Osteocyte (in vitro differentiated cells): Measurements from ENCODE around the gene RPLP2. TPM values are rescaled to one million over a fixed set of nuclear protein-coding genes. Genes with fewer than 3 reads are reported as not detected.

Experiments used
- DNase-seq: peaks from one replicate; pipeline ENCODE4 v3.0.0; 2021; ENCODE audit warnings: mixed read lengths; ENCODE audit not compliant: unreplicated experiment; ENCODE audit errors: extremely low spot score
- H3K27ac Mint-ChIP-seq: one replicate; pipeline ENCODE4 v1.8.0; 2021; ENCODE audit warnings: mild to moderate bottlenecking, mixed read lengths; ENCODE audit not compliant: unreplicated experiment
- H3K27me3 Mint-ChIP-seq: one replicate; pipeline ENCODE4 v1.8.0; 2021; ENCODE audit warnings: mixed read lengths; ENCODE audit not compliant: unreplicated experiment
- H3K36me3 Mint-ChIP-seq: one replicate; pipeline ENCODE4 v1.8.0; 2021; ENCODE audit warnings: mixed read lengths; ENCODE audit not compliant: unreplicated experiment
- H3K4me1 Mint-ChIP-seq: one replicate; pipeline ENCODE4 v1.8.0; 2021; ENCODE audit warnings: mixed read lengths; ENCODE audit not compliant: unreplicated experiment
- H3K4me3 Mint-ChIP-seq: one replicate; pipeline ENCODE4 v1.8.0; 2021; ENCODE audit warnings: mild to moderate bottlenecking, moderate library complexity, mixed read lengths; ENCODE audit not compliant: unreplicated experiment
- H3K9me3 Mint-ChIP-seq: one replicate; pipeline ENCODE4 v1.8.0; 2021; ENCODE audit warnings: mixed read lengths; ENCODE audit not compliant: unreplicated experiment
- total RNA-seq: library from RNA; stranded (reverse); gene quantifications from 2 replicates; pipeline ENCODE4 v1.2.1, GENCODE V29; 2021
- TF ChIP-seq, protein P1 (sequence below): fragments of 200-600 bp; sonication (generic); IDR thresholded peaks from 2 replicates; pipeline ENCODE4 v1.5.0; 2021; ENCODE audit warnings: antibody characterized with exemption, mild to moderate bottlenecking, moderate library complexity

RPLP2 gene
- total RNA-seq, 1 donor from 2014 or later: 1,500 TPM

DNA sequence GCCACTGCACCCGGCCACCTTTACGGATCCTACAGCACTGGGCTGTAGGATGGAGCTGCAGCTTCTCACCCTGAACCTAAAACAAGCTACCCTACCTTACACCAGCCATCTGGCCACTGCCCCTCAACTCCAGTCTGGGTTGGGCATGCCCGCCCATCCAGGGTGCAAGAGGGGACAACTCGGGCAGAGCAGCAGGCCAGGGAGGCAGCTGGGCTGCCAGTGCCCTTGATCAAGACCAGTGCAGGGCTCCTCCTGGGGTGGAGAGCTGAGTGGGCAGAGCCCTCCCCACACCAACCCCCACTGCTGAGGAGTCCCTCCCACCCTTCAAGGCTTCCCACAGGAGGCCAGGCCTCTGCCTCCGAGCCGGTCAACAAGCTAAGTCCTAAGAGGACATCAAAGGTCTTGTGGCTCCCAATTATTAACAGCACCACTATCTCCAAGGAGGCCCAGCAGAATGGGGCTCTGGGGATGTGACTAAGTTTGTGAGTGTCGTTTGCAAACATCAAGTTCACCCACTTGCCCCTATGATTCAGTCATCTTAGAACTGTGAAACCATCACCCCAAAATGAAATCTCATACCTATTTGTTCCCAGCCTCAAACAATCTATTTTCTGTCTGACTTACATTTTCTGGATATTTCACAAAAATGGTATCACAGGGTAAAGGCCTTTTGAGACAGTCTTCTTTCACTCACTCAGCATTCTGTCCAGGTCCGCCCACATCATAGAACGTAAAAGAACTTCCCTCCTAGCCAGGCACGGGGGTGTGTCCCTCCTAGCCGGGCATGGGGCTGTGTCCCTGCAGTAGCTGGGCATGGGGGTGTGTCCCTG, 43.4 kb upstream of the RPLP2 start:
- H3K27me3 Mint-ChIP-seq: no peaks in the 10 kb centered on the region
- no peaks in the 10 kb centered on the region for H3K9me3 Mint-ChIP-seq
- TF ChIP-seq, protein P1, sequence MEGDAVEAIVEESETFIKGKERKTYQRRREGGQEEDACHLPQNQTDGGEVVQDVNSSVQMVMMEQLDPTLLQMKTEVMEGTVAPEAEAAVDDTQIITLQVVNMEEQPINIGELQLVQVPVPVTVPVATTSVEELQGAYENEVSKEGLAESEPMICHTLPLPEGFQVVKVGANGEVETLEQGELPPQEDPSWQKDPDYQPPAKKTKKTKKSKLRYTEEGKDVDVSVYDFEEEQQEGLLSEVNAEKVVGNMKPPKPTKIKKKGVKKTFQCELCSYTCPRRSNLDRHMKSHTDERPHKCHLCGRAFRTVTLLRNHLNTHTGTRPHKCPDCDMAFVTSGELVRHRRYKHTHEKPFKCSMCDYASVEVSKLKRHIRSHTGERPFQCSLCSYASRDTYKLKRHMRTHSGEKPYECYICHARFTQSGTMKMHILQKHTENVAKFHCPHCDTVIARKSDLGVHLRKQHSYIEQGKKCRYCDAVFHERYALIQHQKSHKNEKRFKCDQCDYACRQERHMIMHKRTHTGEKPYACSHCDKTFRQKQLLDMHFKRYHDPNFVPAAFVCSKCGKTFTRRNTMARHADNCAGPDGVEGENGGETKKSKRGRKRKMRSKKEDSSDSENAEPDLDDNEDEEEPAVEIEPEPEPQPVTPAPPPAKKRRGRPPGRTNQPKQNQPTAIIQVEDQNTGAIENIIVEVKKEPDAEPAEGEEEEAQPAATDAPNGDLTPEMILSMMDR: no peak
- peaks cover 7% of the 10 kb centered on the region for H3K36me3 Mint-ChIP-seq
- no peak overlapping the region for H3K4me3 Mint-ChIP-seq
- peaks cover 7% of the 10 kb centered on the region for H3K4me1 Mint-ChIP-seq
- no peak for DNase-seq
- H3K27ac Mint-ChIP-seq: no peak overlapping the region

DNA sequence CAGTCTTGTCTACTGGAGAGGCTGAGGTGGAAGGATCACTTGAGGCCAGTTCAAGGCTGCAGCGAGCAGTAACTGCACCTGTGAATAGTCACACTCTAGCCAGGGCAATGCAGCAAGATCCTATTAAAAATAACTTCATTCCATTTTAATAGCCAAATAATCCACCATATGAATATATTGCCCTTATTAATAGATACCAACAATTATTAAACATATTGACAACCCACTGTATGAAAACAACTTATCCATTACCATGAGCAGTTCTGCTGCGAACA, 42.9 kb upstream of the RPLP2 start:
- Mint-ChIP-seq H3K9me3 (no peaks in the 10 kb centered on the region), H3K4me3 (no peak overlapping the region), H3K4me1 (peaks cover 7% of the 10 kb centered on the region), H3K36me3 (peaks cover 7% of the 10 kb centered on the region), H3K27me3 (no peaks in the 10 kb centered on the region), H3K27ac (no peak overlapping the region)
- DNase-seq: no peak
- TF ChIP-seq, protein P1: no peak

- H3K4me1 Mint-ChIP-seq: peaks cover 6% of the 10 kb centered on the region
- peaks cover 7% of the 10 kb centered on the region for H3K36me3 Mint-ChIP-seq
- no peaks in the 10 kb centered on the region for H3K27me3 Mint-ChIP-seq
- DNase-seq: peak; percentile 85
- TF ChIP-seq, protein P1: no peak
- H3K4me3 Mint-ChIP-seq: no peak overlapping the region
- H3K27ac Mint-ChIP-seq: peak overlapping the region; percentile 14
- no peaks in the 10 kb centered on the region for H3K9me3 Mint-ChIP-seq
Measured at GRCh38 chr11:767238-767637, 42.5 kb upstream of the RPLP2 start.

DNA sequence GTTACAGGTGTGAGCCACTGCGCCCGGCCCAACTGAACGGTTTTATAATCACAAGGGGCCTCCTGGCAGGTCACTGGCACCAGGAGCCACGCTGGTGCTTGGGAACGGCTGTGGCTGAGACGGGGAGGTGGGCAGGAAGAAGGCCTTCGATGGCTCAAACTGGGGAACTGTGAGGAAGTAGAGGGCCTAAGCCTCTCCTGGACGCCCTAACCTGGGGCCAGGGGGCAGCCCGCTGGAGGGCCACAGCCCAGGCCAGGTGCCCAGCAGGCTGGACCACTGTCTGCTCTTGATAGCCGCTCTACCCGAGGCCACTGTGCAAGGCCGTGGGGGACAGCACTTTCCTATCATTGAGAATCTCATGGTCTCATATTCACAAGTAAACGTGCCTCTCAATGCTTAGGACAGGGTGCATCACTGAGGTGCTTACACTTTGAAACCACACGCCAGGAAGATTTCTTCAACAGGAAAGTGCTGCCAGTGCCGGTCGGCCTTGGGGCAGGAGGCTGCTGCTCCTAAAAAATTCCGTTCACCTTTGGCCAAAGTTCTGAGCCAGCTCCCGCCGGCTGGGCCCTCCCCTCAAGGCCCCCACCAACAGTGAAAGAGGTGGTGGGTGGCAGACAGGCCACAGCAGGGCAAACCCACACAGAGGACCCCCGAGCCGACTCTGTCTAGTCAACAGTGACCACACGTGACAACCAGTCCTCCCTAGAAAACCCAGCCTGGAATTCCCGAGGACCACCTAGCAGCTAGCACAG, 39.7 kb upstream of the RPLP2 start:
- H3K4me3 Mint-ChIP-seq: no peak overlapping the region
- TF ChIP-seq, protein P1: no peak
- H3K36me3 Mint-ChIP-seq: peaks cover 2% of the 10 kb centered on the region
- no peaks in the 10 kb centered on the region for H3K27me3 Mint-ChIP-seq
- peaks cover 9% of the 10 kb centered on the region for H3K4me1 Mint-ChIP-seq
- DNase-seq: no peak
- H3K27ac Mint-ChIP-seq: no peak overlapping the region
- no peaks in the 10 kb centered on the region for H3K9me3 Mint-ChIP-seq
